Spleen (tissue), 7 donors: ENCODE data around the gene SULF2.

ENCODE experiments used
- POLR2A ChIP-seq, 3 donors: fragments of 450-650 bp; IDR thresholded peaks; one replicate each; pipeline ENCODE4 v1.5.1; 2017; ENCODE audit warnings: antibody characterized with exemption in 3 of 3, mild to moderate bottlenecking in 1 of 3
- TF ChIP-seq, protein P1 (sequence below), 11 experiments: fragments of 200-600 bp in 7 of 11; fragments of 450-650 bp in 4 of 11; sonication (generic) in 4 of 11; IDR thresholded peaks in 8 of 11; conservative IDR thresholded peaks in 3 of 11; 1 replicate in 7 of 11; 2 replicates in 4 of 11; pipeline versions ENCODE4 v1.4.0 to v1.8.0; 2016 to 2021; ENCODE audit warnings: antibody characterized with exemption in 11 of 11, inconsistent platforms in 4 of 11, mild to moderate bottlenecking in 1 of 11
- donor health status: DM: no; HTN: no; CAD: no; lungs with moderate emphysema.
- donor health status: DM: no; HTN: no; CAD: no.
- donor health status: DM: no; HTN: no; CAD: no.

DNA sequence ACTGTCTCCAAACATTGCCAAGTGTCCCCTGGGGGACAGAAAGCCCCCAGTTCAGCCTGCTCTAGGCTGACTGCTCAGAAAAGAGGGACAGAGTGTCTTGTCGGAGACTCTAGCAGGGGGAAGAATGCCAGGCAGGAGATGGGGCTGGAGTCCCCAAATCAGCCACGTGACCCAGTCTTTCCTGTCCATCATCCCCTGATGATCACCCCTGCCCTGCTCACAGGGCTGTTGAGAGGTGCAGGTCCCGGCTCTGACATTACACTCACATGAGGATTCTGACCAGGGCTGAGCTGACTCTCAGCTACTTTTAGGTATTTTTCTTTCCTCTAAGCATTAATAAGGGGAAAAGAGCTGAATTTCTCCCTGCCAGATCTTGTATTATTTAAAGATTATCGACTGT lies 115.8 kb downstream of the SULF2 start:
- TF ChIP-seq, protein P1, sequence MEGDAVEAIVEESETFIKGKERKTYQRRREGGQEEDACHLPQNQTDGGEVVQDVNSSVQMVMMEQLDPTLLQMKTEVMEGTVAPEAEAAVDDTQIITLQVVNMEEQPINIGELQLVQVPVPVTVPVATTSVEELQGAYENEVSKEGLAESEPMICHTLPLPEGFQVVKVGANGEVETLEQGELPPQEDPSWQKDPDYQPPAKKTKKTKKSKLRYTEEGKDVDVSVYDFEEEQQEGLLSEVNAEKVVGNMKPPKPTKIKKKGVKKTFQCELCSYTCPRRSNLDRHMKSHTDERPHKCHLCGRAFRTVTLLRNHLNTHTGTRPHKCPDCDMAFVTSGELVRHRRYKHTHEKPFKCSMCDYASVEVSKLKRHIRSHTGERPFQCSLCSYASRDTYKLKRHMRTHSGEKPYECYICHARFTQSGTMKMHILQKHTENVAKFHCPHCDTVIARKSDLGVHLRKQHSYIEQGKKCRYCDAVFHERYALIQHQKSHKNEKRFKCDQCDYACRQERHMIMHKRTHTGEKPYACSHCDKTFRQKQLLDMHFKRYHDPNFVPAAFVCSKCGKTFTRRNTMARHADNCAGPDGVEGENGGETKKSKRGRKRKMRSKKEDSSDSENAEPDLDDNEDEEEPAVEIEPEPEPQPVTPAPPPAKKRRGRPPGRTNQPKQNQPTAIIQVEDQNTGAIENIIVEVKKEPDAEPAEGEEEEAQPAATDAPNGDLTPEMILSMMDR (IDR thresholded peaks at IDR 0.05 in 8 of 11, conservative IDR thresholded peaks at IDR 0.05 in 3 of 11), result no peak
- no peak for TF ChIP-seq POLR2A (IDR thresholded peaks at IDR 0.05)
